ENCODE results near the gene WDFY3.
"Not testable (repeated sequence)": the region's sequence is repeated elsewhere in the genome, so short reads cannot be mapped to it uniquely, and the experiment has no call there.

The WDFY3 gene

GRCh38 chr4:84852081-84852480 is 114.4 kb downstream of the WDFY3 start:
- no peak for DNase-seq

GRCh38 chr4:84849051-84849640 is 117.3 kb downstream of the WDFY3 start:
- DNase-seq, result no peak

- no peak for DNase-seq
Observed at GRCh38 chr4:84848432-84848831, 118.1 kb downstream of the WDFY3 start.

GRCh38 chr4:84847978-84848377 is 118.5 kb downstream of the WDFY3 start:
- DNase-seq, result no peak

GRCh38 chr4:84846985-84847384 is 119.5 kb downstream of the WDFY3 start:
- no peak for DNase-seq

- DNase-seq, result no peak
Observed at GRCh38 chr4:84841435-84841834, 125.1 kb downstream of the WDFY3 start.

GRCh38 chr4:84837751-84838150 is 128.7 kb downstream of the WDFY3 start:
- DNase-seq, result no peak

GRCh38 chr4:84829633-84830032 is 136.9 kb downstream of the WDFY3 start:
- DNase-seq, result not testable (repeated sequence)

- no peak for DNase-seq
Observed at GRCh38 chr4:84826681-84827080, 139.8 kb downstream of the WDFY3 start.

GRCh38 chr4:84825701-84826341 is 140.7 kb downstream of the WDFY3 start:
- DNase-seq, result no peak

- no peak for DNase-seq
Observed at GRCh38 chr4:84821064-84821463, 145.4 kb downstream of the WDFY3 start.

- peak; percentile 72 for DNase-seq
Observed at GRCh38 chr4:84814094-84814750, 152.3 kb downstream of the WDFY3 start.

GRCh38 chr4:84809946-84810345 is 156.5 kb downstream of the WDFY3 start:
- no peak for DNase-seq

- DNase-seq, result no peak
Observed at GRCh38 chr4:84808332-84808731, 158.2 kb downstream of the WDFY3 start.

GRCh38 chr4:84806541-84806940 is 159.9 kb downstream of the WDFY3 start:
- not testable (repeated sequence) for DNase-seq

GRCh38 chr4:84804136-84804535 is 162.4 kb downstream of the WDFY3 start:
- DNase-seq, result no peak

- DNase-seq, result no peak
Observed at GRCh38 chr4:84803720-84804119, 162.8 kb downstream of the WDFY3 start.

GRCh38 chr4:84803116-84803515 is 163.4 kb downstream of the WDFY3 start:
- DNase-seq, result no peak

GRCh38 chr4:84800256-84800655 is 166.2 kb downstream of the WDFY3 start:
- DNase-seq, result no peak

- DNase-seq, result no peak
Observed at GRCh38 chr4:84799318-84799717, 167.2 kb downstream of the WDFY3 start.

GRCh38 chr4:84796394-84796793 is 170.1 kb downstream of the WDFY3 start:
- no peak for DNase-seq

GRCh38 chr4:84792366-84793301 is 173.9 kb downstream of the WDFY3 start:
- DNase-seq, result no peak
